WERI-Rb-1 (cell line): ENCODE measurements around the gene MFSD2B.

Source experiments
- DNase-seq: peaks from one replicate; pipeline ENCODE4 v3.0.0-alpha.2; 2020
- H3K27ac ChIP-seq: fragments of 250-450 bp; sonication (Bioruptor Pico); 2 replicates; pipeline ENCODE4 v1.5.1; 2020; ENCODE audit warnings: mild to moderate bottlenecking, moderate library complexity
- H3K27me3 ChIP-seq: fragments of 250-450 bp; sonication (Bioruptor Pico); 2 replicates; pipeline ENCODE4 v1.5.1; 2021; ENCODE audit warnings: mild to moderate bottlenecking, low read depth, moderate library complexity; ENCODE audit not compliant: insufficient read depth, severe bottlenecking
- H3K36me3 ChIP-seq: fragments of 250-450 bp; sonication (Bioruptor Pico); 2 replicates; pipeline ENCODE4 v1.5.1; 2020; ENCODE audit warnings: mild to moderate bottlenecking, moderate library complexity
- H3K4me3 ChIP-seq: 2 replicates; pipeline ENCODE4 v1.5.1; 2011; ENCODE audit warnings: low read depth, mild to moderate bottlenecking, control low read depth, low read length
- H3K9me3 ChIP-seq: fragments of 250-450 bp; sonication (Bioruptor Pico); 2 replicates; pipeline ENCODE4 v1.5.1; 2021; ENCODE audit warnings: mild to moderate bottlenecking, moderate library complexity; ENCODE audit not compliant: severe bottlenecking
- TF ChIP-seq, protein P1 (sequence below): IDR thresholded peaks from 2 replicates; pipeline ENCODE4 v1.5.1; 2011; ENCODE audit warnings: low read depth, mild to moderate bottlenecking, control low read depth, inconsistent platforms, low read length

The MFSD2B gene

DNA sequence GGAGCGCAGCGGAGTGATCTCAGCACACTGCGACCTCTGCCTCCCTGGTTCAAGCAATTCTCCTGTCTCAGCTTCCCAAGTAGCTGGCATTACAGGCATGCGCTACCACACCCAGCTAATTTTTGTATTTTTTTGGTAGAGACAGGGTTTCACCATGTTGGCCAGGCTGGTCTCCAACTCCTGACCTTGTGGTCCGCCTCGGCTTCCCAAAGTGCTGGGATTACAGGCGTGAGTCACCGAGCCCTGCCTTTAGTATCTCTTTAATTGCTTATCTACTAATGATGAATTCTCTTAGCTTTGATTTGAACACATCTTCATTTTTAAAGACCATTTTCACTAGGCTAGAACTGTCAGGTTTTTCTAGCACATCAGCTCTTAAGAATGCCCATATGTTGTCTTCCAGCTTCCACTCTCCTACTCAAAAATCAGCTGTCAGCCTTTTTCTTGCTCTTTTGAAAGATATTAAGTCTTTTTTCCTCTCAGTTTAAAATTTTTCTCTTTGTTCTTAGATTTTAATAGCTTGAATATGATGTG is 16.1 kb upstream of the MFSD2B start:
- DNase-seq: no peak
- H3K36me3 ChIP-seq: peaks cover 8% of the 10 kb centered on the region

GRCh38 chr2:23994567-23994966 is 15.3 kb upstream of the MFSD2B start:
- no peak overlapping the region for H3K4me3 ChIP-seq
- DNase-seq: no peak
- H3K36me3 ChIP-seq: peaks cover 16% of the 10 kb centered on the region
- no peaks in the 10 kb centered on the region for H3K27me3 ChIP-seq
- no peak overlapping the region for H3K27ac ChIP-seq
- TF ChIP-seq, protein P1, sequence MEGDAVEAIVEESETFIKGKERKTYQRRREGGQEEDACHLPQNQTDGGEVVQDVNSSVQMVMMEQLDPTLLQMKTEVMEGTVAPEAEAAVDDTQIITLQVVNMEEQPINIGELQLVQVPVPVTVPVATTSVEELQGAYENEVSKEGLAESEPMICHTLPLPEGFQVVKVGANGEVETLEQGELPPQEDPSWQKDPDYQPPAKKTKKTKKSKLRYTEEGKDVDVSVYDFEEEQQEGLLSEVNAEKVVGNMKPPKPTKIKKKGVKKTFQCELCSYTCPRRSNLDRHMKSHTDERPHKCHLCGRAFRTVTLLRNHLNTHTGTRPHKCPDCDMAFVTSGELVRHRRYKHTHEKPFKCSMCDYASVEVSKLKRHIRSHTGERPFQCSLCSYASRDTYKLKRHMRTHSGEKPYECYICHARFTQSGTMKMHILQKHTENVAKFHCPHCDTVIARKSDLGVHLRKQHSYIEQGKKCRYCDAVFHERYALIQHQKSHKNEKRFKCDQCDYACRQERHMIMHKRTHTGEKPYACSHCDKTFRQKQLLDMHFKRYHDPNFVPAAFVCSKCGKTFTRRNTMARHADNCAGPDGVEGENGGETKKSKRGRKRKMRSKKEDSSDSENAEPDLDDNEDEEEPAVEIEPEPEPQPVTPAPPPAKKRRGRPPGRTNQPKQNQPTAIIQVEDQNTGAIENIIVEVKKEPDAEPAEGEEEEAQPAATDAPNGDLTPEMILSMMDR: no peak
- no peaks in the 10 kb centered on the region for H3K9me3 ChIP-seq

More for the DNA sequence above, 16.1 kb upstream of the MFSD2B start:
- TF ChIP-seq, protein P1: no peak
- Histone ChIP-seq H3K27ac (no peak overlapping the region), H3K27me3 (no peaks in the 10 kb centered on the region), H3K9me3 (no peaks in the 10 kb centered on the region), H3K4me3 (no peak overlapping the region)

GRCh38 chr2:24007693-24008092 is 2.2 kb upstream of the MFSD2B start:
- DNase-seq: no peak
- TF ChIP-seq, protein P1: no peak
- H3K27me3 ChIP-seq: no peaks in the 10 kb centered on the region

DNA sequence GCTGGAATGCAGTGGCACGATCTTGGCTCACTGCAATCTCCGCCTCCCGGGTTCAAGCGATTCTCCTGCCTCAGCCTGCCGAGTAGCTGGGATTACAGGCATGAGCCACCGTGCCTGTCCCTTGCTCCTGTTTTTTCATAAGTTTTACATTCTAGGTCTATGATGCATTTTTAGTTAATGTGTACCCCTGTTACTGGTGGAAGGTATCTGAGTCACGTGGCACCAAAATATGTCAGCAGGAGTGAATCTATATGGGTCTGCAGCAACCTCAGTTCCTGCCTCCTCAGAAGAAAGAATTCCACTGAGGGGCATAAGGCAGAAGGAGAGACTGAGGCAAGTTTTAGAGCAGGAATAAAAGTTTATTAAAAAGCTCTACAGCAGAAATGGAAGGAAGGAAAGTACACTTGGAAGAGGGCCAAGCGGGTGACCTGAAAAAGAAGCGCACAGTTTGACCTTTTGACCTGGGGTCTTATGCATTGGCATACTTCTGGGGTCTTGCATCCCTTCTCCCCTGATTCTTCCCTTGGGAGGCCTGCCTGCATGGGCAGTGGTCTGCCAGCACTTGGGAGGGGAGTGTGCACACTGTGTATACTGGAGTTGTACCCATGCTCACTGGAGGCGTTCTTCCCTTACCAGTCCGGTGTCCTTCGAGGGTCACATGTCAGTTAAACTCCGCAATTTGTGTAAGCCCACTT is 1.1 kb upstream of the MFSD2B start:
- DNase-seq: no peak
- Histone ChIP-seq H3K27me3 (no peaks in the 10 kb centered on the region), H3K4me3 (no peak overlapping the region), H3K27ac (no peak overlapping the region), H3K9me3 (no peaks in the 10 kb centered on the region), H3K36me3 (no peaks in the 10 kb centered on the region)
- TF ChIP-seq, protein P1: no peak

More at GRCh38 chr2:24007693-24008092, 2.2 kb upstream of the MFSD2B start:
- Histone ChIP-seq H3K27ac (no peak overlapping the region), H3K36me3 (peaks cover 2% of the 10 kb centered on the region), H3K9me3 (no peaks in the 10 kb centered on the region), H3K4me3 (no peak overlapping the region)

GRCh38 chr2:24009367-24009679 is 562 bp upstream of the MFSD2B start:
- Histone ChIP-seq H3K27ac (no peak overlapping the region), H3K4me3 (no peak overlapping the region), H3K36me3 (no peaks in the 10 kb centered on the region), H3K9me3 (no peaks in the 10 kb centered on the region), H3K27me3 (no peaks in the 10 kb centered on the region)
- TF ChIP-seq, protein P1: no peak
- no peak for DNase-seq
